OCI-LY7 (cell line): ENCODE measurements around the gene INSR. TPM values are rescaled to one million over a fixed set of nuclear protein-coding genes. Genes with fewer than 3 reads are reported as not detected.

ENCODE experiments used
- BruUV-seq: library from RNA; stranded (reverse); fragments of 400-500 nt; replicated peaks from 2 replicates; lab custom pipeline; 2021; lab: Mats Ljungman, UMichigan
- CTCF ChIA-PET: fragments of 300-600 bp; sonication (Branson Sonifier 250); formaldehyde crosslinking; loops from one replicate; lab custom pipeline; 2022; ENCODE audit warnings: antibody characterized with exemption; ENCODE audit not compliant: unreplicated experiment; lab: Charles Lee
- POLR2A ChIA-PET: fragments of 300-600 bp; sonication (Branson Sonifier 250); formaldehyde crosslinking; loops from one replicate; lab custom pipeline; 2022; ENCODE audit warnings: antibody characterized with exemption; lab: Charles Lee
- DNase-seq: peaks from one replicate; pipeline ENCODE4 v3.0.0-alpha.2; 2015; ENCODE audit warnings: low spot score
- H2AFZ ChIP-seq: fragments of 200-600 bp; sonication (generic), shearing (Covaris generic); 2 replicates; pipeline ENCODE4 v1.6.1; 2014; ENCODE audit warnings: mild to moderate bottlenecking, antibody characterized with exemption, low read length, moderate library complexity
- H3K27ac ChIP-seq: fragments of 200-600 bp; sonication (generic); 2 replicates; pipeline ENCODE4 v1.5.1; 2014; ENCODE audit warnings: mixed run types, low read depth, mild to moderate bottlenecking, moderate library complexity, low read length, inconsistent platforms; ENCODE audit not compliant: poor library complexity, severe bottlenecking
- H3K36me3 ChIP-seq: fragments of 200-600 bp; sonication (generic); 2 replicates; pipeline ENCODE4 v1.6.1; 2014; ENCODE audit warnings: mild to moderate bottlenecking, antibody characterized with exemption, low read length, moderate library complexity, mixed read lengths; ENCODE audit not compliant: insufficient read depth
- H3K4me1 ChIP-seq: fragments of 200-600 bp; sonication (generic); 2 replicates; pipeline ENCODE4 v1.5.1; 2014; ENCODE audit warnings: mild to moderate bottlenecking, low read length; ENCODE audit not compliant: insufficient read depth, poor library complexity, severe bottlenecking
- H3K4me2 ChIP-seq: fragments of 200-600 bp; sonication (generic); 2 replicates; pipeline ENCODE4 v1.6.1; 2014; ENCODE audit warnings: mild to moderate bottlenecking, low read length
- H3K4me3 ChIP-seq: fragments of 200-600 bp; sonication (generic); 2 replicates; pipeline ENCODE4 v1.5.1; 2014; ENCODE audit warnings: mild to moderate bottlenecking, low read depth, low read length; ENCODE audit not compliant: poor library complexity, severe bottlenecking
- H3K79me2 ChIP-seq: fragments of 200-600 bp; sonication (generic); 2 replicates; pipeline ENCODE4 v1.6.1; 2016; ENCODE audit warnings: low read depth, mild to moderate bottlenecking, low read length, moderate library complexity, mixed read lengths; ENCODE audit not compliant: insufficient read depth
- H3K9me2 ChIP-seq: fragments of 200-600 bp; sonication (generic); 2 replicates; pipeline ENCODE4 v1.6.1; 2016; ENCODE audit warnings: mild to moderate bottlenecking, low read length, mixed read lengths; ENCODE audit not compliant: insufficient read depth
- H3K9me3 ChIP-seq: fragments of 200-600 bp; sonication (generic); 2 replicates; pipeline ENCODE4 v1.6.1; 2014; ENCODE audit warnings: mild to moderate bottlenecking, mixed run types, low read length, mixed read lengths
- H4K20me1 ChIP-seq: fragments of 200-600 bp; sonication (generic); 2 replicates; pipeline ENCODE4 v1.6.1; 2014; ENCODE audit warnings: mild to moderate bottlenecking, antibody characterized with exemption, low read length, moderate library complexity, mixed read lengths; ENCODE audit not compliant: insufficient read depth
- EZH2phosphoT487 ChIP-seq: fragments of 200-600 bp; sonication (generic); IDR thresholded peaks from 2 replicates; pipeline ENCODE4 v1.6.1; 2018; ENCODE audit warnings: low read depth, borderline replicate concordance, mild to moderate bottlenecking, mixed run types, antibody characterized with exemption, low read length, moderate library complexity, mixed read lengths
- intact Hi-C: fragments of 100-400 bp; cut with micrococcal nuclease; formaldehyde crosslinking; loops from one replicate; pipeline ENCODE4 v1.10.0; 2022; ENCODE audit not compliant: unreplicated experiment
- total RNA-seq, 2 experiments: library from RNA; depleted of rRNA in 1 of 2; stranded (reverse); fragments of >200 nt in 1 of 2; shearing (Covaris generic) in 1 of 2; gene quantifications; 2 replicates each; pipeline ENCODE4 v1.2.3, GENCODE V29; 2014 to 2022
- TF ChIP-seq, protein P1 (sequence below): fragments of 200-600 bp; sonication (generic); conservative IDR thresholded peaks from 2 replicates; pipeline ENCODE4 v1.5.1; 2014; ENCODE audit warnings: mild to moderate bottlenecking, antibody characterized with exemption, low read length, moderate library complexity, mixed read lengths

INSR gene
- total RNA-seq, 2 experiments from 2014 or later: 57.7 to 74.0 TPM

- Histone ChIP-seq H3K36me3 (no peaks in the 10 kb centered on the region), H3K79me2 (peaks cover 42% of the 10 kb centered on the region), H3K4me3 (no peak overlapping the region), H3K4me1 (peaks cover 28% of the 10 kb centered on the region), H3K9me2 (no peaks in the 10 kb centered on the region), H3K4me2 (no peak overlapping the region), H4K20me1 (no peaks in the 10 kb centered on the region), H3K9me3 (no peaks in the 10 kb centered on the region), H3K27ac (no peak overlapping the region), H2AFZ (no peak overlapping the region)
- ChIA-PET CTCF (no interaction called here), POLR2A (no interaction called here)
- intact Hi-C loops: no loop called here
- DNase-seq: no peak
- BruUV-seq: no TSS peak
- TF ChIP-seq, protein P1, sequence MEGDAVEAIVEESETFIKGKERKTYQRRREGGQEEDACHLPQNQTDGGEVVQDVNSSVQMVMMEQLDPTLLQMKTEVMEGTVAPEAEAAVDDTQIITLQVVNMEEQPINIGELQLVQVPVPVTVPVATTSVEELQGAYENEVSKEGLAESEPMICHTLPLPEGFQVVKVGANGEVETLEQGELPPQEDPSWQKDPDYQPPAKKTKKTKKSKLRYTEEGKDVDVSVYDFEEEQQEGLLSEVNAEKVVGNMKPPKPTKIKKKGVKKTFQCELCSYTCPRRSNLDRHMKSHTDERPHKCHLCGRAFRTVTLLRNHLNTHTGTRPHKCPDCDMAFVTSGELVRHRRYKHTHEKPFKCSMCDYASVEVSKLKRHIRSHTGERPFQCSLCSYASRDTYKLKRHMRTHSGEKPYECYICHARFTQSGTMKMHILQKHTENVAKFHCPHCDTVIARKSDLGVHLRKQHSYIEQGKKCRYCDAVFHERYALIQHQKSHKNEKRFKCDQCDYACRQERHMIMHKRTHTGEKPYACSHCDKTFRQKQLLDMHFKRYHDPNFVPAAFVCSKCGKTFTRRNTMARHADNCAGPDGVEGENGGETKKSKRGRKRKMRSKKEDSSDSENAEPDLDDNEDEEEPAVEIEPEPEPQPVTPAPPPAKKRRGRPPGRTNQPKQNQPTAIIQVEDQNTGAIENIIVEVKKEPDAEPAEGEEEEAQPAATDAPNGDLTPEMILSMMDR: no peak
- TF ChIP-seq EZH2phosphoT487: no peak
Measured at GRCh38 chr19:7252364-7252763, 41.9 kb downstream of the INSR start.

- CTCF ChIA-PET: no interaction called here
- POLR2A ChIA-PET: interaction anchor here (1.4 kb wide), 1 partner anchor 20 kb away, joined by 3 read pairs; no protein-coding TSS in a partner anchor
- BruUV-seq: no TSS peak
- H3K9me2 ChIP-seq: no peaks in the 10 kb centered on the region
- no peak overlapping the region for H3K27ac ChIP-seq
- peaks cover 45% of the 10 kb centered on the region for H3K79me2 ChIP-seq
- H4K20me1 ChIP-seq: no peaks in the 10 kb centered on the region
- intact Hi-C loops: no loop called here
- no peak for TF ChIP-seq EZH2phosphoT487
- TF ChIP-seq, protein P1: no peak
- H3K36me3 ChIP-seq: peaks cover 6% of the 10 kb centered on the region
- H3K9me3 ChIP-seq: peaks cover 6% of the 10 kb centered on the region; the same call in 1 of the 2 replicates
- peak overlapping the region; percentile 50; the same call in 1 of the 2 replicates for H3K4me2 ChIP-seq
- no peak overlapping the region for H3K4me3 ChIP-seq
- H3K4me1 ChIP-seq: peaks cover 28% of the 10 kb centered on the region
- DNase-seq: no peak
- H2AFZ ChIP-seq: no peak overlapping the region
Measured at GRCh38 chr19:7251494-7251893, 42.7 kb downstream of the INSR start.

DNA sequence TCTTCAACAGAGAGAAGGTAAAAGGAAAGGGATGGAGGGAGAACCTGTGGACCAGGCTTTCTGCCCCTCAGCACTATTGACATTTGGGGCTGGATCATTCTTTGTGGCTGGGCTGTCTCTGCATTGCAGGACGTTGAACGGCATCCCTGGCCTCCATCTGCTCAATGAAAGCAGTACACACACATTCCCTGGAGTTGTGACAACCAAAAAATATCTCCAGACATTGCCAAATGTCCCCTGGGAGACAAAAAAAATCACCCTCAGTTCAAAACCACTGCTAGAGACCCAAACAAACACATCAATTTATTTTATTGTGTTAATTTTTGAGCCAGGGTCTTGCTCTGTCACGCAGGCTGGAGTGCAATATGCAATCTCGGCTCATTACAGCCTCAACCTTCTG, 43.3 kb downstream of the INSR start:
- peaks cover 47% of the 10 kb centered on the region for H3K79me2 ChIP-seq
- CTCF ChIA-PET: interaction anchor here (0.9 kb wide), 1 partner anchor 13 kb away, joined by 3 read pairs; no protein-coding TSS in a partner anchor
- peak overlapping the region; percentile 50 for H3K4me2 ChIP-seq
- H4K20me1 ChIP-seq: no peaks in the 10 kb centered on the region
- H3K36me3 ChIP-seq: peaks cover 12% of the 10 kb centered on the region
- H3K9me2 ChIP-seq: no peaks in the 10 kb centered on the region
- peaks cover 9% of the 10 kb centered on the region; the same call in 1 of the 2 replicates for H3K9me3 ChIP-seq
- H3K4me1 ChIP-seq: peaks cover 28% of the 10 kb centered on the region
- peak overlapping the region; percentile 1 for H3K4me3 ChIP-seq
- no peak for DNase-seq
- TF ChIP-seq, protein P1: no peak
- TF ChIP-seq EZH2phosphoT487: no peak
- no peak overlapping the region for H3K27ac ChIP-seq
- POLR2A ChIA-PET: interaction anchor here (1.4 kb wide), 1 partner anchor 20 kb away, joined by 3 read pairs; no protein-coding TSS in a partner anchor
- no peak overlapping the region for H2AFZ ChIP-seq
- BruUV-seq: no TSS peak
- intact Hi-C loops: no loop called here
